IPS-18a (cell line): ENCODE data around the gene IL17RA.
"Not testable (repeated sequence)": the region's sequence is repeated elsewhere in the genome, so short reads cannot be mapped to it uniquely, and the experiment has no call there.

Experiments
- H3K27ac ChIP-seq: one replicate; pipeline ENCODE4 v1.5.1; 2013; ENCODE audit warnings: low read length
- H3K27me3 ChIP-seq: one replicate; pipeline ENCODE4 v1.6.1; 2013; ENCODE audit warnings: mild to moderate bottlenecking, low read length; ENCODE audit not compliant: control insufficient read depth, insufficient read depth
- H3K36me3 ChIP-seq: one replicate; pipeline ENCODE4 v1.6.1; 2013; ENCODE audit warnings: low read depth, low read length; ENCODE audit not compliant: control insufficient read depth
- H3K4me1 ChIP-seq: one replicate; pipeline ENCODE4 v1.6.1; 2013; ENCODE audit warnings: low read depth, low read length; ENCODE audit not compliant: control insufficient read depth
- H3K4me3 ChIP-seq: one replicate; pipeline ENCODE4 v1.5.1; 2013; ENCODE audit warnings: low read length
- H3K9ac ChIP-seq: one replicate; pipeline ENCODE4 v1.6.1; 2013; ENCODE audit warnings: mild to moderate bottlenecking, low read length, moderate library complexity
- H3K9me3 ChIP-seq: one replicate; pipeline ENCODE4 v1.6.1; 2013; ENCODE audit warnings: low read depth, low read length; ENCODE audit not compliant: control insufficient read depth

The IL17RA gene

GRCh38 chr22:17084554-17085276, at the start of gene IL17RA:
Gene IL17RA, plus strand, starts transcription at chr22:17085000. Its CDS starts 92 bp downstream, at chr22:17085092.
- Histone ChIP-seq H3K27me3 (peaks cover 39% of the 10 kb centered on the region), H3K4me3 (peak within 1 kb of the TSS; percentile 69), H3K9ac (no peak within 1 kb of the TSS), H3K27ac (no peak within 1 kb of the TSS), H3K4me1 (peaks cover 7% of the 10 kb centered on the region), H3K36me3 (no peaks in the 10 kb centered on the region), H3K9me3 (no peaks in the 10 kb centered on the region)

DNA sequence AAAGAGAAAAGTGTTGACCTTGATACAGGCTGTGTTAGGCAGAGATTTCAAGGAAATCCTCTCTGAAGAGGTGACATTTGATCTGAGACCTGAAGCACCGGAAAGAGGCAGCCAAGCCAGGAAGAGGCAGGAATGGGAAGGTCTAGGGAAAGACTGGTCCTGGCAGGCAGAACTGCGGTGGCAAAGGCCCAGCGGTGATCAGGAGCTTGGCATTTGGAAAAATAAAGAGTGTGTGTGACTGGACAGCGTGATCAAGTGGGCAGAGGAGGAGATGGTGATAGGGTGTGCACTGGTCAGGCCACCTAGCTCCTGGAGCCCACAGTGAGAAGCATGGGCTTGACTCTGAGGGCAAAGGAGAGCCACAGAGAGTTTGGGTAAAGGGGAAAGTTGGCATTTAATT, 49.6 kb upstream of the IL17RA start:
- Histone ChIP-seq H3K36me3 (no peaks in the 10 kb centered on the region), H3K9me3 (no peaks in the 10 kb centered on the region), H3K4me1 (no peaks in the 10 kb centered on the region), H3K27ac (no peak overlapping the region), H3K9ac (no peak overlapping the region), H3K27me3 (no peaks in the 10 kb centered on the region), H3K4me3 (no peak overlapping the region)

- H3K27ac ChIP-seq, H3K4me1 ChIP-seq, H3K4me3 ChIP-seq, H3K9ac ChIP-seq, H3K36me3 ChIP-seq, H3K9me3 ChIP-seq, H3K27me3 ChIP-seq: not testable (repeated sequence)
Observed at GRCh38 chr22:17035976-17036841, 48.6 kb upstream of the IL17RA start.

DNA sequence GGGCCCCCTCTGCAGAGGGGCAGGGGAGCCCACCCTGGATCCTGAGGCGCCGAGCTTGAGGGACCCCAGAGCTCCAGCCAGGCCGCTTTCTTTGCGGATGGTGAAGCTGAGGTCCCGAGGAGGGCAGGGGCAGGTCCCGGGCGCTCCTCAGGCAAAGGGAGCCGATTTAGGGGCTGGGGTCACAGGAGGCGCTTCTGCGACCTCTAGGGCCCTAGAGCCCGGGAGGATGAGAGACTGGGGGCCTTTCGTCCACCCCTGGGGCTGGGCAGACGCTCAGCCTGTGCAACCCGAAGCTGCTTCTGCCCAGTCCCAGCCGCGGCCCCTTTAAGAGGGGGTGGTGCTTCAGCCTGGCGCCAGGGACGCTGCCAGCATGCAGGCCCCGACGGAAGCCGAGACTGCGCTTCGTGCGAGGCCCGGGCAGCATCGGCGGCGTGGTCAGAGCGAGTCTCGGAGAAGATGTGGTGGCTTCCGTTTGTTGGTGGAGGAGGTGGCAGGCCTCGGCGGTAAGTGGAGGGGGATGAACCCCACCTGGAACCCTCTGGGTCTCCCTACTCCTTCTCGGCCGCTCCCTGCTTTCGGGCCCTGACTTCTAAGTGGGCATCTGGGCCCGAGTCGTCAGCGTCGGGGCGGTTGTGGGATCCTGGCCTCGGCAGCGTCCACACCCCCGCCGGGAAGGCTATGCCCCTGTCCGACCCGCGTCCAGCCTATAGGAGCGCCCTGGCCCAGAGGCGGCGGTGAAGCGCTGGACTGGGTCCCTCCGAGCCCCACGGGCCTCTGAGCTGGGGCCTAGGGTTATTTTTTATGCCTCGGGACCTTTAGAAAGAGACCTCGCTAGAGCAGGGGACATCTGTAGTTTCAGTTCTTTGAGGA, 47.7 kb upstream of the IL17RA start:
- H3K36me3 ChIP-seq, H3K9ac ChIP-seq, H3K4me1 ChIP-seq, H3K27me3 ChIP-seq, H3K9me3 ChIP-seq, H3K27ac ChIP-seq, H3K4me3 ChIP-seq: not testable (repeated sequence)

DNA sequence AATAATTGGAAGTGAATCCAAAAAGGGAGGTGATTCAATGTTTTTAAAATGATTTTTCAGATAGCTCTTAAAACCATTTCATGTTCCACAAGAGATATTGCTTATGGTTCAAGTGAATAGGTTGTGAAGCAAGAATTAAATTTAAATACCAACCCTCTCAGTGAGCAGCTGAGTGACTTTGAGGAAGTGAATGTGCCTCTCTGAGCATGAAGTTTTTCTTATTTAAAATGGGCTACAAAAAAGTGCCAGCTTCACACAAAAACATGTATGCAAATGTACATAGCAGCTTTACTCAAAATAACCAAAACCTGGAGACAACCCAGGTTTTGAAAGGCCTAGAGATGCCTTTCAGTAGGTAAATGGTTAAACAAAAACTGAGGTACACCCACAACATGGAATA, 41.3 kb upstream of the IL17RA start:
- Histone ChIP-seq H3K9me3 (no peaks in the 10 kb centered on the region), H3K36me3 (no peaks in the 10 kb centered on the region), H3K27ac (no peak overlapping the region), H3K4me3 (no peak overlapping the region), H3K9ac (no peak overlapping the region), H3K4me1 (no peaks in the 10 kb centered on the region), H3K27me3 (no peaks in the 10 kb centered on the region)

DNA sequence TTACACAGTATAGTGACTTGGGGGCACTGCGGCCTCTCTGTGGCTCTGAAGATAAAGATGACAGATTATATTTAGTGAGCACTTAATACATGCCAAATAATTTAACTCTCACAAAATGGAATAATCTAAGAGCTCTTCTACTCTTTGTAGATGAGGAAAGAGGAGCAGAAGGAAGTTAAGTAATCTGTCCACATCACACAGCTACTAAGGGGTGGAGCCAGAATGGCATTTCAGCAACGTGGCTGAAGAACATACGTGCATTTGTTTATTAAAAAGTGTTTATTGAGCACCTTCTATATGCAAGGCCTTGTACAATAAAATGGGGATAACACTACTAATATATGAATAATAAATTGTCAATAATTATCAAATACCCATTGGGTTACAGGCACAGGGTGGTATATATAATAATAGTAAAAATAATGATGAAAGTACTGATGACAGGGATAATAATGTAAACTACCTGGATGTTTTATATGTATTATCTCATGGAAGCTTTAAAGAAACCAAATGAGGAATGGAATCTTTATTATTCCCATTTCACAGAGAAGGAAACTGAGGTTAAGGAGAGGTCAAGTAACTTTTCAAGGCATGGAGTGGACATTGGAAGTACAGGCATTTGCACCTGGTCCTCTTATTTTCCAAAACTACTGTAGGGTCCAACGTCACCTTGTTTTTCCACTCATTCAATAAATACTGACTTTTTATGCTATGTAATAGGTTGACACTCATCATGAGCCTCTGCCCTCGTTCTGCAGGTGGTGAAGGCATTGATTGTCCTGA, 38.0 kb upstream of the IL17RA start:
- Histone ChIP-seq H3K9ac (no peak overlapping the region), H3K4me1 (no peaks in the 10 kb centered on the region), H3K4me3 (no peak overlapping the region), H3K36me3 (no peaks in the 10 kb centered on the region), H3K27me3 (no peaks in the 10 kb centered on the region), H3K27ac (no peak overlapping the region), H3K9me3 (no peaks in the 10 kb centered on the region)

DNA sequence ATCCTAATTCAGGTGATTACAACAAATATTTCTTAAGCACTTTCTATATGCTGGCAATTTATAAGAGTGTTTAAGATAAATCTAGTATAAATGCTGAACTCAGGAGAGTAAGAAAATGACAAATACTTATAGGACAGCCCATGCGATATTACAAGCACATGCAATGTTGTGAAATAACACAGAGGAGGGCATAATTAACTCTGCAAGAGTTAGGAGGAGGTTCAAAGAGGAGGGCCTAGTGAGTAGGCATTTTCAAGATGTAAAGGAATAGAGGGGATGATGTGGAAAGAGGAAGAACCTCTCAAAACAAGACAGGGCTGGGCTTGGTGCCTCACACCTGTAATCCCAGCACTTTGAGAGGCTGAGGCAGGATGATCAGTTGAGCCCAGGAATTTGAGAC, 37.1 kb upstream of the IL17RA start:
- Histone ChIP-seq H3K9me3 (no peaks in the 10 kb centered on the region), H3K4me1 (no peaks in the 10 kb centered on the region), H3K36me3 (no peaks in the 10 kb centered on the region), H3K27ac (no peak overlapping the region), H3K27me3 (no peaks in the 10 kb centered on the region), H3K4me3 (no peak overlapping the region), H3K9ac (no peak overlapping the region)

DNA sequence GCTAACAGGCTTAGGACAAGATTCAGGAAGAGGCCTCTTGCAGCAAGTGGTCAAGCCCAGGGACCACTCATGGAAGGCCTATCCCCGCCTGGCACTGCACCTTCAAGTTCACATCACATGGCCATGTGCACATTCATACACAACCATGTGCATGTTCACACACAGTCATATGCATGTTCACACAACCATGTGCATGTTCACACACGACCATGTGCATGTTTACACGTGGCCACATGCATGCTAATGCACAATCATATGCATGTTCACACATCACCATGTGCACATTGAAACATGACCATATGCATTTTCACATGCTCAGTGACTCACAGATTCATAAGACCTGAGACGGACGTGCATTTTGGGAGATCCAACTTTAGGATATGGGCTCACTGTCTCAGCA, 28.7 kb upstream of the IL17RA start:
- H3K9ac ChIP-seq, result no peak overlapping the region

DNA sequence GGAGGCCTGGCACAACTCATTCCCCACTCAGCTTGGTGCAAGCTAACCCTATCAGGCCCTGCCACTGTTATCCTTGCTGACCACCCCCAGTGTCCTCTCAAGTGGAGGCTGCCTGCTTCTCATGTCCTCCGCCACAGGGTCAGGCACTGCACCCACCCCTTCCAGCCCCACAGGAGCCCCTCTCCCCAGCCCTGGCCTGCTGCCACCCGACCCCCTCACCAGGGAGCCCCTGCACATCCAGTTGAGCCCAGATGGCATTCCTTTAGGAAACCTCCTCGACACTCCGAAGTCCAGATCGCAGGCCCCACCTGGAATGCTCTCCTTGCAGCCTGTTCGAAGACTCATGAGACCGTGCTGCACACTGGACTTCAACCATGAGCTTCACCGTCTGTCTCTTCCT, 28.0 kb upstream of the IL17RA start:
- Histone ChIP-seq H3K9me3 (no peaks in the 10 kb centered on the region), H3K27me3 (no peaks in the 10 kb centered on the region), H3K36me3 (no peaks in the 10 kb centered on the region), H3K9ac (no peak overlapping the region), H3K27ac (no peak overlapping the region), H3K4me1 (no peaks in the 10 kb centered on the region), H3K4me3 (no peak overlapping the region)

More for the DNA sequence above, 28.7 kb upstream of the IL17RA start:
- Histone ChIP-seq H3K27me3 (no peaks in the 10 kb centered on the region), H3K27ac (no peak overlapping the region), H3K36me3 (no peaks in the 10 kb centered on the region), H3K4me3 (no peak overlapping the region), H3K4me1 (no peaks in the 10 kb centered on the region), H3K9me3 (no peaks in the 10 kb centered on the region)

GRCh38 chr22:17057959-17058814, 26.6 kb upstream of the IL17RA start:
- Histone ChIP-seq H3K4me3 (no peak overlapping the region), H3K36me3 (no peaks in the 10 kb centered on the region), H3K9me3 (no peaks in the 10 kb centered on the region), H3K27ac (no peak overlapping the region), H3K4me1 (no peaks in the 10 kb centered on the region), H3K27me3 (no peaks in the 10 kb centered on the region), H3K9ac (no peak overlapping the region)
